H1 (cell line): ENCODE results near the gene ADD2. TPM values are rescaled to one million over a fixed set of nuclear protein-coding genes. Genes with fewer than 3 reads are reported as not detected.
"Not testable (repeated sequence)": the region's sequence is repeated elsewhere in the genome, so short reads cannot be mapped to it uniquely, and the experiment has no call there.

Experiments used
- CTCF ChIA-PET: fragments of 300-600 bp; sonication (Branson Sonifier 250); formaldehyde crosslinking; loops from one replicate; lab custom pipeline; 2021; ENCODE audit not compliant: partially characterized antibody; lab: Charles Lee
- POLR2A ChIA-PET: fragments of 300-600 bp; sonication (Branson Sonifier 250); formaldehyde crosslinking; loops from one replicate; lab custom pipeline; 2021; ENCODE audit warnings: inconsistent platforms; ENCODE audit not compliant: partially characterized antibody; lab: Charles Lee
- DNase-seq, 2 experiments: peaks; one replicate each; pipeline versions ENCODE4 v3.0.0 to v3.0.0-alpha.2; 2010 to 2022; ENCODE audit warnings: low spot score in 2 of 2, low read depth in 1 of 2, mixed read lengths in 1 of 2
- FAIRE-seq: peaks from 2 replicates; lab custom pipeline; 2011; peaks lifted over from hg19 to GRCh38; lab: Jason Lieb, UNC
- H2AFZ ChIP-seq: 2 replicates; pipeline ENCODE4 v1.8.1; 2012; ENCODE audit warnings: low read length, inconsistent platforms
- H2AK5ac ChIP-seq: 2 replicates; pipeline ENCODE4 v1.6.1; 2013; ENCODE audit warnings: low read depth, low read length
- H2BK120ac ChIP-seq: replicated peaks from 2 replicates; pipeline ENCODE3; 2013; ENCODE audit warnings: low read depth, low read length, inconsistent platforms
- H2BK12ac ChIP-seq: 2 replicates; pipeline ENCODE4 v1.6.1; 2013; ENCODE audit warnings: low read depth, low read length
- H2BK15ac ChIP-seq: 2 replicates; pipeline ENCODE4 v1.6.1; 2013; ENCODE audit warnings: low read length
- H2BK20ac ChIP-seq: 2 replicates; pipeline ENCODE4 v1.6.1; 2013; ENCODE audit warnings: low read length
- H2BK5ac ChIP-seq: 2 replicates; pipeline ENCODE4 v1.6.1; 2013; ENCODE audit warnings: low read depth, low read length
- H3K14ac ChIP-seq: 2 replicates; pipeline ENCODE4 v1.6.1; 2013; ENCODE audit warnings: inconsistent platforms; ENCODE audit not compliant: insufficient read length
- H3K18ac ChIP-seq: 2 replicates; pipeline ENCODE4 v1.6.1; 2013; ENCODE audit warnings: low read length; ENCODE audit errors: extremely low read depth
- H3K23ac ChIP-seq: 2 replicates; pipeline ENCODE4 v1.6.1; 2013; ENCODE audit warnings: inconsistent platforms; ENCODE audit not compliant: insufficient read length
- H3K23me2 ChIP-seq: 2 replicates; pipeline ENCODE4 v1.6.1; 2013; ENCODE audit warnings: low read depth, low read length
- H3K27ac ChIP-seq: 2 replicates; pipeline ENCODE4 v1.6.1; 2011; ENCODE audit warnings: low read depth, low read length, inconsistent platforms
- H3K27me3 ChIP-seq, 4 experiments: replicated peaks in 1 of 4; 1 replicate in 1 of 4; 2 replicates in 3 of 4; pipeline versions ENCODE4 v1.6.1 to v1.8.1; 2011 to 2013; ENCODE audit warnings: low read length in 3 of 4, mild to moderate bottlenecking in 3 of 4, inconsistent platforms in 2 of 4, mixed read lengths in 2 of 4, moderate library complexity in 1 of 4; ENCODE audit not compliant: control insufficient read depth in 3 of 4, insufficient read depth in 3 of 4; ENCODE audit errors: extremely low read depth in 1 of 4
- H3K36me3 ChIP-seq, 4 experiments: 2 replicates each; pipeline versions ENCODE4 v1.6.1 to v1.8.1; 2011 to 2013; ENCODE audit warnings: mild to moderate bottlenecking in 4 of 4, low read length in 3 of 4, moderate library complexity in 2 of 4, control low read depth in 1 of 4, inconsistent platforms in 1 of 4; ENCODE audit not compliant: insufficient read depth in 4 of 4, control insufficient read depth in 2 of 4
- H3K4ac ChIP-seq: replicated peaks from 2 replicates; pipeline ENCODE3; 2013; ENCODE audit warnings: low read length, low read depth, mixed read lengths, inconsistent platforms; ENCODE audit not compliant: insufficient read length
- H3K4me1 ChIP-seq, 4 experiments: replicated peaks in 1 of 4; 1 replicate in 1 of 4; 2 replicates in 3 of 4; pipeline versions ENCODE4 v1.6.1 to v1.8.1; 2011 to 2013; ENCODE audit warnings: low read length in 3 of 4, inconsistent platforms in 2 of 4, mixed read lengths in 1 of 4; ENCODE audit not compliant: insufficient read depth in 4 of 4, control insufficient read depth in 3 of 4
- H3K4me2 ChIP-seq, 2 experiments: 2 replicates each; pipeline versions ENCODE4 v1.6.1 to v1.8.1; 2011 to 2013; ENCODE audit warnings: low read depth in 2 of 2, low read length in 2 of 2, control low read depth in 1 of 2, inconsistent platforms in 1 of 2, mild to moderate bottlenecking in 1 of 2; ENCODE audit not compliant: insufficient read depth in 1 of 2
- H3K4me3 ChIP-seq, 4 experiments: fragments of 200-600, 300-600 bp in 1 of 4; sonication (generic), shearing (Covaris generic), sonication (Bioruptor Twin) in 1 of 4; 2 replicates each; pipeline versions ENCODE4 v1.5.1 to v1.8.1; 2011 to 2016; ENCODE audit warnings: low read length in 4 of 4, low read depth in 3 of 4, control low read depth in 2 of 4, inconsistent platforms in 2 of 4, mild to moderate bottlenecking in 2 of 4, mixed read lengths in 1 of 4, moderate library complexity in 1 of 4; ENCODE audit not compliant: insufficient read depth in 2 of 4; ENCODE audit errors: extremely low read depth in 1 of 4
- H3K56ac ChIP-seq: replicated peaks from 2 replicates; pipeline ENCODE3; 2013; ENCODE audit warnings: low read depth, mild to moderate bottlenecking, mixed read lengths, low read length, inconsistent platforms; ENCODE audit not compliant: insufficient read length
- H3K79me1 ChIP-seq: 2 replicates; pipeline ENCODE4 v1.6.1; 2013; ENCODE audit warnings: low read depth, low read length, control low read depth
- H3K79me2 ChIP-seq, 2 experiments: 2 replicates each; pipeline versions ENCODE4 v1.6.1 to v1.8.1; 2012 to 2013; ENCODE audit warnings: low read length in 2 of 2, mild to moderate bottlenecking in 2 of 2, inconsistent platforms in 1 of 2; ENCODE audit not compliant: insufficient read depth in 2 of 2, control insufficient read depth in 1 of 2
- H3K9ac ChIP-seq, 4 experiments: replicated peaks in 1 of 4; 1 replicate in 1 of 4; 2 replicates in 3 of 4; pipeline versions ENCODE4 v1.6.1 to v1.8.1; 2011 to 2013; ENCODE audit warnings: low read depth in 3 of 4, low read length in 3 of 4, control low read depth in 2 of 4, mild to moderate bottlenecking in 2 of 4, moderate library complexity in 2 of 4, inconsistent platforms in 1 of 4; ENCODE audit errors: extremely low read depth in 1 of 4
- H3K9me3 ChIP-seq, 2 experiments: 2 replicates each; pipeline versions ENCODE4 v1.6.1 to v1.8.1; 2012 to 2013; ENCODE audit warnings: mild to moderate bottlenecking in 2 of 2, moderate library complexity in 2 of 2, control low read depth in 1 of 2, inconsistent platforms in 1 of 2, low read depth in 1 of 2, low read length in 1 of 2, mixed read lengths in 1 of 2; ENCODE audit not compliant: insufficient read depth in 2 of 2
- H4K20me1 ChIP-seq, 2 experiments: replicated peaks in 1 of 2; 2 replicates each; pipeline versions ENCODE3 to v1.8.1; 2011 to 2013; ENCODE audit warnings: inconsistent platforms in 2 of 2, low read length in 2 of 2, mild to moderate bottlenecking in 1 of 2; ENCODE audit not compliant: insufficient read depth in 2 of 2, control insufficient read depth in 1 of 2
- H4K5ac ChIP-seq: 2 replicates; pipeline ENCODE4 v1.6.1; 2013; ENCODE audit warnings: low read length, low read depth, mixed read lengths, inconsistent platforms; ENCODE audit not compliant: insufficient read length
- H4K8ac ChIP-seq: 2 replicates; pipeline ENCODE4 v1.8.0; 2013; ENCODE audit warnings: mild to moderate bottlenecking, moderate library complexity, low read length, inconsistent platforms; ENCODE audit not compliant: insufficient read depth; ENCODE audit errors: extremely low read depth
- H4K91ac ChIP-seq: replicated peaks from 2 replicates; pipeline ENCODE3; 2013; ENCODE audit warnings: low read length, mixed read lengths, inconsistent platforms; ENCODE audit not compliant: insufficient read length
- WGBS, 2 experiments: shearing (Covaris generic) in 1 of 2; methylation state at CpG; one replicate each; pipeline versions ENCODE4 v1.1.6 to v1.1.7; 2013 to 2015; ENCODE audit warnings: low lambda C conversion rate in 2 of 2, mixed read lengths in 2 of 2, inconsistent platforms in 1 of 2, low coverage in 1 of 2, missing lambda C conversion rate in 1 of 2; ENCODE audit not compliant: insufficient replicate concordance in 2 of 2, insufficient coverage in 1 of 2, insufficient read length in 1 of 2; ENCODE audit errors: extremely low coverage in 1 of 2, missing lambda C conversion rate in 1 of 2; 5-methylcytosine and 5-hydroxymethylcytosine counted together
- polyA plus RNA-seq, 7 experiments: library from polyadenylated mRNA; depleted of rRNA in 3 of 7; stranded (reverse) in 5 of 7; unstranded in 2 of 7; fragments of >200 nt in 5 of 7; fragments of 200-250 nt in 2 of 7; gene quantifications; 1 replicate in 5 of 7; 2 replicates in 1 of 7; 4 replicates in 1 of 7; pipeline versions ENCODE4 v1.2.1 to v1.2.3, GENCODE V29; 2011 to 2013; ENCODE audit warnings: missing spikeins in 2 of 7, mixed read lengths in 2 of 7
- total RNA-seq: library from RNA; stranded (reverse); fragmentation: NEBNext Ultra II Directional; extraction: Animal tissue kit (Norgen Biotek cat#: 25700); gene quantifications from 2 replicates; pipeline ENCODE4 v1.2.1, GENCODE V29; 2021

The ADD2 gene
- total and polyA plus RNA-seq, 2 of the 8 experiments (the other 6 are each of a cell fraction or from before 2014, with no cell fraction given), result 58.5 to 170 TPM

DNA sequence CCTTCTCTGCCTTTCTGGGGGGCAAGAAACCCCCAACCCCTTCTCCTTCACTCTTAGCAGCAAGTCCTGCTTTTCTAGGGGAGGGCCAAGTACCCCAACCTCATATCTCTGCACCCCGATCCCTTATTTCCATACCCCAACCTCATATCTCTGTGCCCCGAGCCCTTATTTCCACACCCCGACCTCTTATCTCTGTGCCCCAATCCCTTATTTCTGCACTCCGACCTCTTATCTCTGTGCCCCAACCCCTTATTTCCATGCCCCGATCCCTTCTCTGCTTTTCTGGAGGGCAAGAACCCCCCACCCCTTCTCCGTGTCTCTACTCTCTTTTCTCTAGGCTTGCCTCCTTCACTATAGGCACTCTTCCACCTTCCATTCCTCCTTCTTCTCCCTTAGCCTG lies 146.5 kb downstream of the ADD2 start:
- CTCF ChIA-PET, H3K9me3 ChIP-seq, H2BK15ac ChIP-seq, H2AFZ ChIP-seq, H2BK12ac ChIP-seq, H2AK5ac ChIP-seq, H3K14ac ChIP-seq, H3K27ac ChIP-seq, H3K23ac ChIP-seq, H3K18ac ChIP-seq, H3K79me2 ChIP-seq, H3K9ac ChIP-seq, FAIRE-seq, H3K23me2 ChIP-seq, H3K4ac ChIP-seq, H2BK20ac ChIP-seq, H4K91ac ChIP-seq, H3K4me3 ChIP-seq, DNase-seq, H4K8ac ChIP-seq, H3K79me1 ChIP-seq, H3K4me2 ChIP-seq, H4K5ac ChIP-seq, POLR2A ChIA-PET, H2BK120ac ChIP-seq, H4K20me1 ChIP-seq, H2BK5ac ChIP-seq, H3K56ac ChIP-seq, H3K27me3 ChIP-seq, H3K36me3 ChIP-seq: not testable (repeated sequence)
- H3K4me1 ChIP-seq, result peaks cover 2 to 11% (median 2%) of the 10 kb centered on the region in 4 experiments
- WGBS, 2 experiments, result 86% methylated on average over 6 of the region's 6 CpGs; no CpG with 5 or more reads in 1 of the 2 experiments
